Ishikawa (cell line): ENCODE measurements around the gene URGCP.

Experiments used
- CEBPB ChIP-seq: IDR thresholded peaks from 2 replicates; pipeline ENCODE4 v1.6.1; 2012
- CREB1 ChIP-seq: IDR thresholded peaks from 2 replicates; pipeline ENCODE4 v1.6.1; 2012; ENCODE audit warnings: low read depth
- EGR1 ChIP-seq: IDR thresholded peaks from 2 replicates; pipeline ENCODE4 v1.6.1; 2012
- EP300 ChIP-seq: IDR thresholded peaks from 2 replicates; pipeline ENCODE4 v1.6.1; 2012; ENCODE audit warnings: borderline replicate concordance
- FOXM1 ChIP-seq: IDR thresholded peaks from 2 replicates; pipeline ENCODE4 v1.6.1; 2012; ENCODE audit warnings: low read depth, borderline replicate concordance
- MAX ChIP-seq: IDR thresholded peaks from 2 replicates; pipeline ENCODE4 v1.6.1; 2012
- NFIC ChIP-seq: IDR thresholded peaks from 2 replicates; pipeline ENCODE4 v1.6.1; 2012
- RAD21 ChIP-seq: IDR thresholded peaks from 2 replicates; pipeline ENCODE4 v1.6.1; 2012; ENCODE audit warnings: low read depth
- REST ChIP-seq: IDR thresholded peaks from 2 replicates; pipeline ENCODE4 v1.6.1; 2012; ENCODE audit warnings: low read depth, mild to moderate bottlenecking
- TAF1 ChIP-seq: IDR thresholded peaks from 2 replicates; pipeline ENCODE4 v1.6.1; 2012; ENCODE audit warnings: low read depth, mild to moderate bottlenecking
- TCF12 ChIP-seq: IDR thresholded peaks from 2 replicates; pipeline ENCODE4 v1.6.1; 2012; ENCODE audit warnings: low read depth
- TEAD4 ChIP-seq: IDR thresholded peaks from 2 replicates; pipeline ENCODE4 v1.6.1; 2012
- USF1 ChIP-seq: IDR thresholded peaks from 2 replicates; pipeline ENCODE4 v1.6.1; 2012
- YY1 ChIP-seq: IDR thresholded peaks from 2 replicates; pipeline ENCODE4 v1.6.1; 2012; ENCODE audit warnings: low read depth
- ZBTB7A ChIP-seq: IDR thresholded peaks from 2 replicates; pipeline ENCODE4 v1.6.1; 2012; ENCODE audit warnings: low read depth

The URGCP gene

GRCh38 chr7:43905209-43905946, 1.0 kb downstream of the URGCP start:
- TF ChIP-seq EP300 = no peak
- TF ChIP-seq REST = no peak
- no peak for TF ChIP-seq EGR1
- no peak for TF ChIP-seq YY1
- no peak for TF ChIP-seq RAD21
- TF ChIP-seq TAF1 = no peak
- no peak for TF ChIP-seq TEAD4
- no peak for TF ChIP-seq ZBTB7A
- no peak for TF ChIP-seq CREB1
- no peak for TF ChIP-seq FOXM1
- TF ChIP-seq CEBPB = no peak
- TF ChIP-seq TCF12 = no peak
- no peak for TF ChIP-seq USF1
- no peak for TF ChIP-seq NFIC
- no peak for TF ChIP-seq MAX

GRCh38 chr7:43904533-43905208, 1.7 kb downstream of the URGCP start:
- no peak for TF ChIP-seq CEBPB
- no peak for TF ChIP-seq REST
- no peak for TF ChIP-seq RAD21
- TF ChIP-seq EP300 = no peak
- no peak for TF ChIP-seq TAF1
- TF ChIP-seq TCF12 = no peak
- TF ChIP-seq EGR1 = no peak
- no peak for TF ChIP-seq NFIC
- TF ChIP-seq MAX = no peak
- no peak for TF ChIP-seq CREB1
- no peak for TF ChIP-seq ZBTB7A
- TF ChIP-seq TEAD4 = no peak
- no peak for TF ChIP-seq YY1
- no peak for TF ChIP-seq USF1
- TF ChIP-seq FOXM1 = no peak

- TF ChIP-seq EP300 = no peak
- TF ChIP-seq RAD21 = no peak
- TF ChIP-seq TAF1 = no peak
- TF ChIP-seq REST = no peak
- no peak for TF ChIP-seq FOXM1
- TF ChIP-seq NFIC = no peak
Observed at GRCh38 chr7:43902542-43903054, 3.8 kb downstream of the URGCP start.
